ENCODE measurements around the gene BTNL9.

Gene BTNL9

GRCh38 chr5:181054871-181055459 is 14.9 kb downstream of the BTNL9 start:
- peaks cover 95% of the 10 kb centered on the region for H3K27me3 ChIP-seq (ENCODE audit: control insufficient read depth, insufficient read depth, low read length)
- H3K4me1 ChIP-seq (ENCODE audit: control insufficient read depth, insufficient read depth, low read length): no peaks in the 10 kb centered on the region
- H3K36me3 ChIP-seq (ENCODE audit: control insufficient read depth, insufficient read depth, low read length): no peaks in the 10 kb centered on the region
- H3K9me3 ChIP-seq (ENCODE audit: control insufficient read depth, insufficient read depth, low read length): no peaks in the 10 kb centered on the region
- H3K9ac ChIP-seq (ENCODE audit: low read depth, low read length): no peak overlapping the region
- peak overlapping the region; percentile 79 for H3K4me3 ChIP-seq (ENCODE audit: low read depth, low read length)

GRCh38 chr5:181056431-181056830 is 16.4 kb downstream of the BTNL9 start:
- peaks cover 95% of the 10 kb centered on the region for H3K27me3 ChIP-seq (ENCODE audit: control insufficient read depth, insufficient read depth, low read length)

GRCh38 chr5:181058321-181058720 is 18.3 kb downstream of the BTNL9 start:
- no peak overlapping the region for H3K4me3 ChIP-seq (ENCODE audit: low read depth, low read length)
- H3K27me3 ChIP-seq (ENCODE audit: control insufficient read depth, insufficient read depth, low read length): peaks cover 97% of the 10 kb centered on the region
- no peaks in the 10 kb centered on the region for H3K36me3 ChIP-seq (ENCODE audit: control insufficient read depth, insufficient read depth, low read length)
- H3K4me1 ChIP-seq (ENCODE audit: control insufficient read depth, insufficient read depth, low read length): no peaks in the 10 kb centered on the region
- H3K9me3 ChIP-seq (ENCODE audit: control insufficient read depth, insufficient read depth, low read length): no peaks in the 10 kb centered on the region
- H3K9ac ChIP-seq (ENCODE audit: low read depth, low read length): no peak overlapping the region

More at GRCh38 chr5:181056431-181056830, 16.4 kb downstream of the BTNL9 start:
- Histone ChIP-seq H3K9me3 (ENCODE audit: control insufficient read depth, insufficient read depth, low read length) (no peaks in the 10 kb centered on the region), H3K4me1 (ENCODE audit: control insufficient read depth, insufficient read depth, low read length) (no peaks in the 10 kb centered on the region), H3K4me3 (ENCODE audit: low read depth, low read length) (no peak overlapping the region), H3K36me3 (ENCODE audit: control insufficient read depth, insufficient read depth, low read length) (no peaks in the 10 kb centered on the region), H3K9ac (ENCODE audit: low read depth, low read length) (no peak overlapping the region)

GRCh38 chr5:181058786-181059296 is 18.8 kb downstream of the BTNL9 start:
- no peak overlapping the region for H3K9ac ChIP-seq (ENCODE audit: low read depth, low read length)
- H3K9me3 ChIP-seq (ENCODE audit: control insufficient read depth, insufficient read depth, low read length): peaks cover 2% of the 10 kb centered on the region
- H3K36me3 ChIP-seq (ENCODE audit: control insufficient read depth, insufficient read depth, low read length): no peaks in the 10 kb centered on the region
- H3K4me3 ChIP-seq (ENCODE audit: low read depth, low read length): peak overlapping the region; percentile 50
- H3K27me3 ChIP-seq (ENCODE audit: control insufficient read depth, insufficient read depth, low read length): peaks cover 94% of the 10 kb centered on the region
- H3K4me1 ChIP-seq (ENCODE audit: control insufficient read depth, insufficient read depth, low read length): no peaks in the 10 kb centered on the region

GRCh38 chr5:181059297-181060230 is 19.5 kb downstream of the BTNL9 start:
- H3K36me3 ChIP-seq (ENCODE audit: control insufficient read depth, insufficient read depth, low read length): no peaks in the 10 kb centered on the region
- H3K27me3 ChIP-seq (ENCODE audit: control insufficient read depth, insufficient read depth, low read length): peaks cover 87% of the 10 kb centered on the region
- H3K4me1 ChIP-seq (ENCODE audit: control insufficient read depth, insufficient read depth, low read length): no peaks in the 10 kb centered on the region
- H3K9ac ChIP-seq (ENCODE audit: low read depth, low read length): no peak overlapping the region
- peak overlapping the region; percentile 50 for H3K4me3 ChIP-seq (ENCODE audit: low read depth, low read length)
- peaks cover 2% of the 10 kb centered on the region for H3K9me3 ChIP-seq (ENCODE audit: control insufficient read depth, insufficient read depth, low read length)

- Histone ChIP-seq H3K4me1 (ENCODE audit: control insufficient read depth, insufficient read depth, low read length) (no peaks in the 10 kb centered on the region), H3K9ac (ENCODE audit: low read depth, low read length) (no peak overlapping the region), H3K27me3 (ENCODE audit: control insufficient read depth, insufficient read depth, low read length) (peaks cover 81% of the 10 kb centered on the region), H3K9me3 (ENCODE audit: control insufficient read depth, insufficient read depth, low read length) (peaks cover 2% of the 10 kb centered on the region), H3K36me3 (ENCODE audit: control insufficient read depth, insufficient read depth, low read length) (no peaks in the 10 kb centered on the region), H3K4me3 (ENCODE audit: low read depth, low read length) (no peak overlapping the region)
These were observed 20.1 kb downstream of the BTNL9 start for GRCh38 chr5:181060231-181060590.

- peaks cover 76% of the 10 kb centered on the region for H3K27me3 ChIP-seq (ENCODE audit: control insufficient read depth, insufficient read depth, low read length)
- H3K9me3 ChIP-seq (ENCODE audit: control insufficient read depth, insufficient read depth, low read length): peaks cover 2% of the 10 kb centered on the region
- no peaks in the 10 kb centered on the region for H3K36me3 ChIP-seq (ENCODE audit: control insufficient read depth, insufficient read depth, low read length)
- H3K4me3 ChIP-seq (ENCODE audit: low read depth, low read length): no peak overlapping the region
- H3K9ac ChIP-seq (ENCODE audit: low read depth, low read length): no peak overlapping the region
- no peaks in the 10 kb centered on the region for H3K4me1 ChIP-seq (ENCODE audit: control insufficient read depth, insufficient read depth, low read length)
These were observed 20.9 kb downstream of the BTNL9 start for GRCh38 chr5:181060924-181061323.

GRCh38 chr5:181061645-181062044 is 21.6 kb downstream of the BTNL9 start:
- Histone ChIP-seq H3K36me3 (ENCODE audit: control insufficient read depth, insufficient read depth, low read length) (no peaks in the 10 kb centered on the region), H3K27me3 (ENCODE audit: control insufficient read depth, insufficient read depth, low read length) (peaks cover 69% of the 10 kb centered on the region), H3K4me3 (ENCODE audit: low read depth, low read length) (no peak overlapping the region), H3K9ac (ENCODE audit: low read depth, low read length) (no peak overlapping the region), H3K4me1 (ENCODE audit: control insufficient read depth, insufficient read depth, low read length) (no peaks in the 10 kb centered on the region), H3K9me3 (ENCODE audit: control insufficient read depth, insufficient read depth, low read length) (peaks cover 2% of the 10 kb centered on the region)

- H3K9me3 ChIP-seq (ENCODE audit: control insufficient read depth, insufficient read depth, low read length): peaks cover 2% of the 10 kb centered on the region
- no peak overlapping the region for H3K9ac ChIP-seq (ENCODE audit: low read depth, low read length)
- no peaks in the 10 kb centered on the region for H3K36me3 ChIP-seq (ENCODE audit: control insufficient read depth, insufficient read depth, low read length)
- peaks cover 59% of the 10 kb centered on the region for H3K27me3 ChIP-seq (ENCODE audit: control insufficient read depth, insufficient read depth, low read length)
- H3K4me1 ChIP-seq (ENCODE audit: control insufficient read depth, insufficient read depth, low read length): no peaks in the 10 kb centered on the region
- H3K4me3 ChIP-seq (ENCODE audit: low read depth, low read length): no peak overlapping the region
These were observed 22.6 kb downstream of the BTNL9 start for GRCh38 chr5:181062631-181063030.

- Histone ChIP-seq H3K4me3 (ENCODE audit: low read depth, low read length) (no peak overlapping the region), H3K4me1 (ENCODE audit: control insufficient read depth, insufficient read depth, low read length) (no peaks in the 10 kb centered on the region), H3K9ac (ENCODE audit: low read depth, low read length) (no peak overlapping the region), H3K36me3 (ENCODE audit: control insufficient read depth, insufficient read depth, low read length) (no peaks in the 10 kb centered on the region), H3K9me3 (ENCODE audit: control insufficient read depth, insufficient read depth, low read length) (peaks cover 2% of the 10 kb centered on the region), H3K27me3 (ENCODE audit: control insufficient read depth, insufficient read depth, low read length) (peaks cover 52% of the 10 kb centered on the region)
These were observed 23.4 kb downstream of the BTNL9 start for GRCh38 chr5:181063514-181063913.

- H3K9me3 ChIP-seq (ENCODE audit: control insufficient read depth, insufficient read depth, low read length): peaks cover 2% of the 10 kb centered on the region
- no peaks in the 10 kb centered on the region for H3K4me1 ChIP-seq (ENCODE audit: control insufficient read depth, insufficient read depth, low read length)
- H3K27me3 ChIP-seq (ENCODE audit: control insufficient read depth, insufficient read depth, low read length): peaks cover 42% of the 10 kb centered on the region
- no peak overlapping the region for H3K4me3 ChIP-seq (ENCODE audit: low read depth, low read length)
- H3K36me3 ChIP-seq (ENCODE audit: control insufficient read depth, insufficient read depth, low read length): no peaks in the 10 kb centered on the region
- H3K9ac ChIP-seq (ENCODE audit: low read depth, low read length): no peak overlapping the region
These were observed 24.9 kb downstream of the BTNL9 start for GRCh38 chr5:181064987-181065386.
